Astrocyte (in vitro differentiated cells and primary cell): ENCODE measurements around the gene TNRC6A. TPM values are rescaled to one million over a fixed set of nuclear protein-coding genes. Genes with fewer than 3 reads are reported as not detected.

ENCODE experiments used
- DNase-seq: peaks from one replicate; pipeline ENCODE4 v3.0.0-alpha.2; 2010; ENCODE audit warnings: low read depth
- FAIRE-seq: peaks from 2 replicates; lab custom pipeline; 2011; peaks lifted over from hg19 to GRCh38; lab: Jason Lieb, UNC
- H2AFZ ChIP-seq: 2 replicates; pipeline ENCODE4 v1.6.0; 2012; ENCODE audit warnings: low read depth, low read length, inconsistent platforms
- H3K27ac ChIP-seq: 2 replicates; pipeline ENCODE4 v1.5.1; 2011; ENCODE audit warnings: low read depth, low read length, inconsistent platforms
- H3K27me3 ChIP-seq: 2 replicates; pipeline ENCODE4 v1.6.0; 2011; ENCODE audit warnings: low read length, inconsistent platforms; ENCODE audit not compliant: insufficient read depth
- H3K36me3 ChIP-seq: 2 replicates; pipeline ENCODE4 v1.5.1; 2011; ENCODE audit warnings: low read length, inconsistent platforms; ENCODE audit not compliant: insufficient read depth
- H3K4me1 ChIP-seq: 2 replicates; pipeline ENCODE4 v1.5.1; 2011; ENCODE audit warnings: low read length, inconsistent platforms; ENCODE audit not compliant: insufficient read depth
- H3K4me2 ChIP-seq: 2 replicates; pipeline ENCODE4 v1.6.0; 2012; ENCODE audit warnings: low read length, inconsistent platforms
- H3K4me3 ChIP-seq: 2 replicates; pipeline ENCODE4 v1.5.1; 2011; ENCODE audit warnings: low read depth, mild to moderate bottlenecking, low read length, inconsistent platforms; ENCODE audit not compliant: insufficient read depth
- H3K79me2 ChIP-seq: 2 replicates; pipeline ENCODE4 v1.6.0; 2012; ENCODE audit warnings: mild to moderate bottlenecking, low read length, inconsistent platforms; ENCODE audit not compliant: insufficient read depth
- H3K9ac ChIP-seq: 2 replicates; pipeline ENCODE4 v1.6.0; 2012; ENCODE audit warnings: mild to moderate bottlenecking, low read length, inconsistent platforms
- H3K9me3 ChIP-seq: 2 replicates; pipeline ENCODE4 v1.5.1; 2012; ENCODE audit warnings: low read depth, mild to moderate bottlenecking, low read length, inconsistent platforms; ENCODE audit not compliant: insufficient read depth
- H4K20me1 ChIP-seq: 2 replicates; pipeline ENCODE4 v1.6.0; 2012; ENCODE audit warnings: low read length, inconsistent platforms; ENCODE audit not compliant: insufficient read depth
- H3K27ac Mint-ChIP-seq: one replicate; pipeline ENCODE4 v1.8.0; 2021; ENCODE audit warnings: mild to moderate bottlenecking, mixed read lengths; ENCODE audit not compliant: unreplicated experiment
- H3K27me3 Mint-ChIP-seq: one replicate; pipeline ENCODE4 v1.8.0; 2021; ENCODE audit warnings: low read depth, mixed read lengths; ENCODE audit not compliant: unreplicated experiment
- H3K36me3 Mint-ChIP-seq: one replicate; pipeline ENCODE4 v1.8.0; 2021; ENCODE audit warnings: low read depth, mixed read lengths; ENCODE audit not compliant: unreplicated experiment
- H3K4me1 Mint-ChIP-seq: one replicate; pipeline ENCODE4 v1.8.0; 2021; ENCODE audit warnings: low read depth, mixed read lengths; ENCODE audit not compliant: unreplicated experiment
- H3K4me3 Mint-ChIP-seq: one replicate; pipeline ENCODE4 v1.8.0; 2021; ENCODE audit warnings: mild to moderate bottlenecking, moderate library complexity, mixed read lengths; ENCODE audit not compliant: unreplicated experiment
- H3K9me3 Mint-ChIP-seq: one replicate; pipeline ENCODE4 v1.8.0; 2021; ENCODE audit warnings: mild to moderate bottlenecking, mixed read lengths; ENCODE audit not compliant: unreplicated experiment
- EZH2 ChIP-seq: IDR thresholded peaks from 2 replicates; pipeline ENCODE4 v1.6.1; 2012; ENCODE audit warnings: mild to moderate bottlenecking, low read length, inconsistent platforms; ENCODE audit not compliant: insufficient read depth
- total RNA-seq: library from RNA; stranded (reverse); gene quantifications from 2 replicates; pipeline ENCODE4 v1.2.1, GENCODE V29; 2021
- TF ChIP-seq, protein P1 (sequence below): IDR thresholded peaks from 2 replicates; pipeline ENCODE4 v1.5.1; 2011; ENCODE audit warnings: low read depth, mild to moderate bottlenecking, inconsistent platforms, low read length, moderate library complexity; ENCODE audit not compliant: insufficient read depth

TNRC6A gene
- total RNA-seq, 1 donor from 2014 or later: 51.1 TPM

DNA sequence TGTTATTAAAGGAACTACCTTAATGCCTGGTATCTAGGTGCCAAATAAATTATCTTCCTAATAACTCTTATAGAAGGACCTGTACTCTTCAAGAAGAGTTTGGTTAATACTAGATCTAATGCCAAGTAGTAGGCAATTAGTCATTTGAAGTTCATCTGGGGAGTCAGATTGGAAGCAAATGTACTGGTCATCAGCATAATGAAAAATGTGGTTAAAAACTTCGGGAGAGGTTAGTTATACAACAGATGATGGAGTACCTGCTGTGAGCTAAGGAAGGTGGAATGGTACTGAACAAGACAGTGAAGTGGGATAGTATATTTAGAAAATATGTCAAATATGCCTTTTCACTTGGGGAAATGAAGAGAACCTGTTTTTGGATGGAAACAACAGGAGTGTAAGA is 49.2 kb downstream of the TNRC6A start:
- H3K4me3 ChIP-seq: no peak overlapping the region
- no peaks in the 10 kb centered on the region for H3K9me3 ChIP-seq
- no peak overlapping the region for H3K27ac Mint-ChIP-seq
- H3K36me3 ChIP-seq: peaks cover 35% of the 10 kb centered on the region
- no peaks in the 10 kb centered on the region for H3K4me1 Mint-ChIP-seq
- H3K27me3 Mint-ChIP-seq: no peaks in the 10 kb centered on the region
- H3K27me3 ChIP-seq: no peaks in the 10 kb centered on the region
- H4K20me1 ChIP-seq: peaks cover 47% of the 10 kb centered on the region
- H3K9me3 Mint-ChIP-seq: no peaks in the 10 kb centered on the region
- H3K79me2 ChIP-seq: peaks cover 38% of the 10 kb centered on the region
- no peak overlapping the region for H2AFZ ChIP-seq
- no peaks in the 10 kb centered on the region for H3K4me1 ChIP-seq
- H3K4me2 ChIP-seq: no peak overlapping the region
- H3K4me3 Mint-ChIP-seq: no peak overlapping the region
- H3K36me3 Mint-ChIP-seq: peaks cover 18% of the 10 kb centered on the region
- no peak overlapping the region for H3K27ac ChIP-seq
- TF ChIP-seq, protein P1, sequence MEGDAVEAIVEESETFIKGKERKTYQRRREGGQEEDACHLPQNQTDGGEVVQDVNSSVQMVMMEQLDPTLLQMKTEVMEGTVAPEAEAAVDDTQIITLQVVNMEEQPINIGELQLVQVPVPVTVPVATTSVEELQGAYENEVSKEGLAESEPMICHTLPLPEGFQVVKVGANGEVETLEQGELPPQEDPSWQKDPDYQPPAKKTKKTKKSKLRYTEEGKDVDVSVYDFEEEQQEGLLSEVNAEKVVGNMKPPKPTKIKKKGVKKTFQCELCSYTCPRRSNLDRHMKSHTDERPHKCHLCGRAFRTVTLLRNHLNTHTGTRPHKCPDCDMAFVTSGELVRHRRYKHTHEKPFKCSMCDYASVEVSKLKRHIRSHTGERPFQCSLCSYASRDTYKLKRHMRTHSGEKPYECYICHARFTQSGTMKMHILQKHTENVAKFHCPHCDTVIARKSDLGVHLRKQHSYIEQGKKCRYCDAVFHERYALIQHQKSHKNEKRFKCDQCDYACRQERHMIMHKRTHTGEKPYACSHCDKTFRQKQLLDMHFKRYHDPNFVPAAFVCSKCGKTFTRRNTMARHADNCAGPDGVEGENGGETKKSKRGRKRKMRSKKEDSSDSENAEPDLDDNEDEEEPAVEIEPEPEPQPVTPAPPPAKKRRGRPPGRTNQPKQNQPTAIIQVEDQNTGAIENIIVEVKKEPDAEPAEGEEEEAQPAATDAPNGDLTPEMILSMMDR: no peak
- TF ChIP-seq EZH2: no peak
- DNase-seq: peak; percentile 64
- FAIRE-seq: no peak
- H3K9ac ChIP-seq: no peak overlapping the region

DNA sequence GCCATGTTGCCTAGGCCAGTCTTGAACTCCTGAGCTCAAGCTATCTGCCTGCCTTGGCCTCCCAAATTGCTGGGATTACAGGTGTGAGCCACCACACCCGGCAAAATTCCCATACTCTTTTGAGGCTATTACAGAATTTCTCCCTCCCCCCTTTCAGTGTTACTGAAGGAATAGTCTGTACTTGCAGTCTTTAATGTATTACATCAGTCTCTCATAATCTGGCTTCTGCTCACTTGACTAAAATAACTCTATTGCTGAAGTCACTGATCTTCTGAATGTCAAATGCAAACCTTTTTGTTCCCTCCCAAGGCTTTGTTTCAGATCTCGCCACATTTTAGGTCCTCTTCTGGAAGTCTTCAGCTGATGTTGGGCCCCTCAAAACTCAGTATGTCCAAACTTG is 51.8 kb downstream of the TNRC6A start:
- Mint-ChIP-seq H3K27me3 (no peaks in the 10 kb centered on the region), H3K4me1 (no peaks in the 10 kb centered on the region), H3K9me3 (no peaks in the 10 kb centered on the region), H3K4me3 (no peak overlapping the region), H3K36me3 (peaks cover 21% of the 10 kb centered on the region), H3K27ac (no peak overlapping the region)
- Histone ChIP-seq H2AFZ (no peak overlapping the region), H3K4me2 (no peak overlapping the region), H4K20me1 (peaks cover 41% of the 10 kb centered on the region), H3K4me1 (no peaks in the 10 kb centered on the region), H3K27me3 (no peaks in the 10 kb centered on the region), H3K27ac (no peak overlapping the region), H3K9ac (no peak overlapping the region), H3K79me2 (peaks cover 31% of the 10 kb centered on the region), H3K4me3 (no peak overlapping the region), H3K9me3 (no peaks in the 10 kb centered on the region), H3K36me3 (peaks cover 38% of the 10 kb centered on the region)
- TF ChIP-seq, protein P1: no peak
- TF ChIP-seq EZH2: no peak
- FAIRE-seq (no peak), DNase-seq (no peak)

DNA sequence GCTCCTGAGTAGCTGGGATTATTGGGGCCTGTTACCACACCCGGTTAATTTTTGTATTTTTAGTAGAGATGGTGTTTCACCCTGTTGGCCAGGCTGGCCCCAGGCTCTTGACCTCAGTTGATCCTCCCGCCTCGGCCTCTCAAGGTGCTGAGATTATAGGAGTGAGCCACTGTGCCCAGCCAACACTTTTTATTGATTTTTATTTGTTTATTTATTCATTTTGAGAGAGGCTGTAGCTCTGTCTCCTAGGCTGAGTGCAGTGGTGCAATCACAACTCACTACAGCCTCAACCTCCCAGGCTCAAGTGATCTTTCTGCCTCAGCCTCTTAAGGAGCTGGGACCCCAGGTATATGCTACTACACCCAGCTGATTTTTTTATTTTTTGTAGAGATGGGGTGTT is 54.7 kb downstream of the TNRC6A start:
- Histone ChIP-seq H3K4me3 (no peak overlapping the region), H4K20me1 (peaks cover 17% of the 10 kb centered on the region), H2AFZ (no peak overlapping the region), H3K9me3 (no peaks in the 10 kb centered on the region), H3K4me1 (no peaks in the 10 kb centered on the region), H3K27me3 (no peaks in the 10 kb centered on the region), H3K36me3 (peaks cover 32% of the 10 kb centered on the region), H3K4me2 (no peak overlapping the region), H3K27ac (no peak overlapping the region), H3K9ac (no peak overlapping the region), H3K79me2 (peaks cover 35% of the 10 kb centered on the region)
- H3K27me3 Mint-ChIP-seq: no peaks in the 10 kb centered on the region
- H3K4me1 Mint-ChIP-seq: no peaks in the 10 kb centered on the region
- H3K27ac Mint-ChIP-seq: no peak overlapping the region
- H3K4me3 Mint-ChIP-seq: no peak overlapping the region
- DNase-seq: no peak
- no peak for FAIRE-seq
- no peaks in the 10 kb centered on the region for H3K9me3 Mint-ChIP-seq
- H3K36me3 Mint-ChIP-seq: peaks cover 19% of the 10 kb centered on the region
- TF ChIP-seq, protein P1: no peak
- no peak for TF ChIP-seq EZH2
